Measurements from ENCODE around the gene PPM1H. TPM values are rescaled to one million over a fixed set of nuclear protein-coding genes. Genes with fewer than 3 reads are reported as not detected.

PPM1H gene
- total RNA-seq, 1 experiment from 2014 or later: 37.1 TPM

- ChIA-PET POLR2A (interaction anchor here (1.0 kb wide), 2 partner anchors 65 to 184 kb away, joined by 3 read pairs; no protein-coding TSS in a partner anchor), CTCF (interaction anchor here (0.8 to 1.4 kb wide), 3 partner anchors 12 to 282 kb away, joined by 3 to 6 read pairs (median 4); no protein-coding TSS in a partner anchor)
- H3K4me1 Mint-ChIP-seq: peaks cover 39% of the 10 kb centered on the region
- peak overlapping the region; percentile 77 for H3K27ac Mint-ChIP-seq
- no peak overlapping the region for H3K4me3 Mint-ChIP-seq
- peaks cover 9% of the 10 kb centered on the region; the same call in 1 of the 2 replicates for H3K36me3 Mint-ChIP-seq
- no peak for DNase-seq (ENCODE audit: low spot score)
- peak; percentile 80 for ATAC-seq
- no peaks in the 10 kb centered on the region for H3K9me3 Mint-ChIP-seq
- TF ChIP-seq, protein P1, sequence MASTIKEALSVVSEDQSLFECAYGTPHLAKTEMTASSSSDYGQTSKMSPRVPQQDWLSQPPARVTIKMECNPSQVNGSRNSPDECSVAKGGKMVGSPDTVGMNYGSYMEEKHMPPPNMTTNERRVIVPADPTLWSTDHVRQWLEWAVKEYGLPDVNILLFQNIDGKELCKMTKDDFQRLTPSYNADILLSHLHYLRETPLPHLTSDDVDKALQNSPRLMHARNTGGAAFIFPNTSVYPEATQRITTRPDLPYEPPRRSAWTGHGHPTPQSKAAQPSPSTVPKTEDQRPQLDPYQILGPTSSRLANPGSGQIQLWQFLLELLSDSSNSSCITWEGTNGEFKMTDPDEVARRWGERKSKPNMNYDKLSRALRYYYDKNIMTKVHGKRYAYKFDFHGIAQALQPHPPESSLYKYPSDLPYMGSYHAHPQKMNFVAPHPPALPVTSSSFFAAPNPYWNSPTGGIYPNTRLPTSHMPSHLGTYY (CRISPR knock-in tag; IDR thresholded peaks at IDR 0.05): no peak
- TF ChIP-seq CTCF (IDR thresholded peaks at IDR 0.05): no peak
- no peak for TF ChIP-seq ZNF425 (CRISPR knock-in tag; conservative IDR thresholded peaks at IDR 0.05)
- TF ChIP-seq, protein P2, sequence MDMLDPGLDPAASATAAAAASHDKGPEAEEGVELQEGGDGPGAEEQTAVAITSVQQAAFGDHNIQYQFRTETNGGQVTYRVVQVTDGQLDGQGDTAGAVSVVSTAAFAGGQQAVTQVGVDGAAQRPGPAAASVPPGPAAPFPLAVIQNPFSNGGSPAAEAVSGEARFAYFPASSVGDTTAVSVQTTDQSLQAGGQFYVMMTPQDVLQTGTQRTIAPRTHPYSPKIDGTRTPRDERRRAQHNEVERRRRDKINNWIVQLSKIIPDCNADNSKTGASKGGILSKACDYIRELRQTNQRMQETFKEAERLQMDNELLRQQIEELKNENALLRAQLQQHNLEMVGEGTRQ (CRISPR knock-in tag; IDR thresholded peaks at IDR 0.05): peak; percentile 67
- TF ChIP-seq USF1 (CRISPR knock-in tag; IDR thresholded peaks at IDR 0.05): 0 out of 2 replicates have a peak, but pooled peaks have one; percentile 23
- no peaks in the 10 kb centered on the region for H3K27me3 Mint-ChIP-seq (ENCODE audit: low read depth)
Measured at GRCh38 chr12:62787023-62787422, 147.9 kb downstream of the PPM1H start.

GRCh38 chr12:62785941-62786559 is 148.9 kb downstream of the PPM1H start:
- H3K27me3 Mint-ChIP-seq (ENCODE audit: low read depth): no peaks in the 10 kb centered on the region
- H3K36me3 Mint-ChIP-seq: peaks cover 9% of the 10 kb centered on the region; the same call in 1 of the 2 replicates
- CTCF ChIA-PET: interaction anchor here (0.5 to 3.5 kb wide), 3 partner anchors 8 to 205 kb away, joined by 4 to 16 read pairs (median 16); no protein-coding TSS in a partner anchor
- H3K4me1 Mint-ChIP-seq: peaks cover 41% of the 10 kb centered on the region
- H3K9me3 Mint-ChIP-seq: no peaks in the 10 kb centered on the region
- TF ChIP-seq EMX1 (CRISPR knock-in tag; IDR thresholded peaks at IDR 0.05) (no peak), PRRX2 (CRISPR knock-in tag; IDR thresholded peaks at IDR 0.05) (no peak), ZSCAN18 (CRISPR knock-in tag; IDR thresholded peaks at IDR 0.05) (no peak), KAT7 (CRISPR knock-in tag; IDR thresholded peaks at IDR 0.05; ENCODE audit: borderline replicate concordance) (no peak), CREB1 (CRISPR knock-in tag; IDR thresholded peaks at IDR 0.05) (no peak), ATF6 (CRISPR knock-in tag; IDR thresholded peaks at IDR 0.05) (no peak), CBFB (CRISPR knock-in tag; IDR thresholded peaks at IDR 0.05; ENCODE audit: low read depth) (no peak), NR3C1 (CRISPR knock-in tag; conservative IDR thresholded peaks at IDR 0.05; ENCODE audit: low read depth) (no peak), CTCF (IDR thresholded peaks at IDR 0.05) (no peak), OVOL2 (CRISPR knock-in tag; IDR thresholded peaks at IDR 0.05; ENCODE audit: borderline replicate concordance) (no peak)
- H3K27ac Mint-ChIP-seq: peak overlapping the region; percentile 73; the same call in 1 of the 2 replicates
- POLR2A ChIA-PET: interaction anchor here (1.0 kb wide), 1 partner anchor 183 kb away, joined by 3 read pairs; no protein-coding TSS in a partner anchor
- H3K4me3 Mint-ChIP-seq: no peak overlapping the region
- no peak for DNase-seq (ENCODE audit: low spot score)
- no peak for ATAC-seq

Measured in WTC11 (cell line).